Measurements from ENCODE around the gene CCT3. TPM values are rescaled to one million over a fixed set of nuclear protein-coding genes. Genes with fewer than 3 reads are reported as not detected.

CCT3 gene
- total and polyA plus RNA-seq, 2 experiments from 2014 or later: 405 to 618 TPM

DNA sequence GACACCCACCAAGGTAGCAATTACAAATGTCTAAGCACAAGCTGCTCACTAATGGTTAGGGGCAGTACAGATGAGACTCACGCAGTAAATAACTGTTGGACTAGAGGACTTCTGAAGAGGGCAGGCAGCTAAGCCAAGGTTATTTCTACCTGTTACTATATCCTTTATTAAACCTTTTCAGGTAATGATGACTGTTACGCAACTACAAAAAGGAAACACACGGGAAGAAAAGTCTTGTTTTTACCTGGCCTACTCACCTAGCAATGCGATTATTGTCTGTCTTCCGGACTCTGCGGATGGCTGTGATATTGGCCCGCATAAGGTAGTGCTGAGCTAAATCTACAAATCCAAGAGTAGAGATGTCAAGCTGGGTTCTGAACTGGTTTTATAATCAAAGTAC, 21.2 kb downstream of the CCT3 start (continued):
- TF ChIP-seq, protein P1, sequence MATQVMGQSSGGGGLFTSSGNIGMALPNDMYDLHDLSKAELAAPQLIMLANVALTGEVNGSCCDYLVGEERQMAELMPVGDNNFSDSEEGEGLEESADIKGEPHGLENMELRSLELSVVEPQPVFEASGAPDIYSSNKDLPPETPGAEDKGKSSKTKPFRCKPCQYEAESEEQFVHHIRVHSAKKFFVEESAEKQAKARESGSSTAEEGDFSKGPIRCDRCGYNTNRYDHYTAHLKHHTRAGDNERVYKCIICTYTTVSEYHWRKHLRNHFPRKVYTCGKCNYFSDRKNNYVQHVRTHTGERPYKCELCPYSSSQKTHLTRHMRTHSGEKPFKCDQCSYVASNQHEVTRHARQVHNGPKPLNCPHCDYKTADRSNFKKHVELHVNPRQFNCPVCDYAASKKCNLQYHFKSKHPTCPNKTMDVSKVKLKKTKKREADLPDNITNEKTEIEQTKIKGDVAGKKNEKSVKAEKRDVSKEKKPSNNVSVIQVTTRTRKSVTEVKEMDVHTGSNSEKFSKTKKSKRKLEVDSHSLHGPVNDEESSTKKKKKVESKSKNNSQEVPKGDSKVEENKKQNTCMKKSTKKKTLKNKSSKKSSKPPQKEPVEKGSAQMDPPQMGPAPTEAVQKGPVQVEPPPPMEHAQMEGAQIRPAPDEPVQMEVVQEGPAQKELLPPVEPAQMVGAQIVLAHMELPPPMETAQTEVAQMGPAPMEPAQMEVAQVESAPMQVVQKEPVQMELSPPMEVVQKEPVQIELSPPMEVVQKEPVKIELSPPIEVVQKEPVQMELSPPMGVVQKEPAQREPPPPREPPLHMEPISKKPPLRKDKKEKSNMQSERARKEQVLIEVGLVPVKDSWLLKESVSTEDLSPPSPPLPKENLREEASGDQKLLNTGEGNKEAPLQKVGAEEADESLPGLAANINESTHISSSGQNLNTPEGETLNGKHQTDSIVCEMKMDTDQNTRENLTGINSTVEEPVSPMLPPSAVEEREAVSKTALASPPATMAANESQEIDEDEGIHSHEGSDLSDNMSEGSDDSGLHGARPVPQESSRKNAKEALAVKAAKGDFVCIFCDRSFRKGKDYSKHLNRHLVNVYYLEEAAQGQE (IDR thresholded peaks at IDR 0.05; ENCODE audit: unreplicated experiment): no peak
- TF ChIP-seq STAT1 (IDR thresholded peaks at IDR 0.05; ENCODE audit: unreplicated experiment): no peak
- TF ChIP-seq ZNF114 (CRISPR knock-in tag; IDR thresholded peaks at IDR 0.05): no peak
- TF ChIP-seq ZNF331 (CRISPR knock-in tag; IDR thresholded peaks at IDR 0.05; ENCODE audit: low read depth): no peak
- no peak for TF ChIP-seq JUNB (IDR thresholded peaks at IDR 0.05; ENCODE audit: unreplicated experiment)
- TF ChIP-seq CREB1 (CRISPR knock-in tag; IDR thresholded peaks at IDR 0.05; ENCODE audit: low read depth): no peak
- no peak for TF ChIP-seq POLR2AphosphoS5 (IDR thresholded peaks at IDR 0.05; ENCODE audit: low read depth)

DNA sequence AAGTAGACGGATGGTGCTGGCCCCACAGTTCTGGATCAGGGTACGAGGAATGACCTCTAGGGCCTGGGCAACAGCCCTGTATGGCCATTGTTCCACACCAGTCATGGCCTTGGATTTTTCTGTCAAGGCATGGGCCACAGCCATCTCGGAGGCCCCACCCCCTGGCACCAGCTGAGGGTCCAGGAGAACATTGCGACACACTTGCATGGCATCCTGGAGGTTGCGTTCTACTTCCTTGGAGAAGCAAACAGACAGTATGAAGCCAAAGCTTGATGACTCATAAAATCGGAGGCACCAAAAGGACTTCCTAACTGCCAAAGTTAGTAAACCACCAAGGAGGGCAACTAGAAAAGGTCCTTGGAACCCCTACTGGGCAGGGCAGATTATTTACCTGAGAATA, 27.1 kb downstream of the CCT3 start:
- Mint-ChIP-seq H3K36me3 (ENCODE audit: low read depth) (peaks cover 93% of the 10 kb centered on the region), H3K9me3 (no peaks in the 10 kb centered on the region), H3K4me1 (no peaks in the 10 kb centered on the region), H3K4me3 (no peak overlapping the region), H3K27me3 (ENCODE audit: insufficient read depth, low read depth, poor library complexity) (peaks cover 4% of the 10 kb centered on the region), H3K27ac (no peak overlapping the region)
- Histone ChIP-seq H3K4me1 (ENCODE audit: insufficient read depth) (no peaks in the 10 kb centered on the region), H3K27me3 (ENCODE audit: insufficient read depth) (no peaks in the 10 kb centered on the region), H3K79me2 (replicated peaks; ENCODE audit: insufficient read depth) (no peaks in the 10 kb centered on the region; the same call in 1 of the 2 replicates), H2AFZ (no peak overlapping the region), H3K4me2 (no peak overlapping the region), H4K20me1 (replicated peaks; ENCODE audit: insufficient read depth) (peaks cover 24% of the 10 kb centered on the region), H3F3A (replicated peaks; ENCODE audit: low read depth) (peaks cover 55% of the 10 kb centered on the region), H3K4me3 (no peak overlapping the region), H3K9me2 (ENCODE audit: insufficient read depth) (no peaks in the 10 kb centered on the region), H3K27ac (ENCODE audit: low read depth) (no peak overlapping the region), H3K36me3 (ENCODE audit: insufficient read depth) (peaks cover 88% of the 10 kb centered on the region)
- ATAC-seq (no peak), DNase-seq (ENCODE audit: low spot score) (no peak)
- TF ChIP-seq ZNF114 (CRISPR knock-in tag; IDR thresholded peaks at IDR 0.05): no peak
- TF ChIP-seq, protein P2, sequence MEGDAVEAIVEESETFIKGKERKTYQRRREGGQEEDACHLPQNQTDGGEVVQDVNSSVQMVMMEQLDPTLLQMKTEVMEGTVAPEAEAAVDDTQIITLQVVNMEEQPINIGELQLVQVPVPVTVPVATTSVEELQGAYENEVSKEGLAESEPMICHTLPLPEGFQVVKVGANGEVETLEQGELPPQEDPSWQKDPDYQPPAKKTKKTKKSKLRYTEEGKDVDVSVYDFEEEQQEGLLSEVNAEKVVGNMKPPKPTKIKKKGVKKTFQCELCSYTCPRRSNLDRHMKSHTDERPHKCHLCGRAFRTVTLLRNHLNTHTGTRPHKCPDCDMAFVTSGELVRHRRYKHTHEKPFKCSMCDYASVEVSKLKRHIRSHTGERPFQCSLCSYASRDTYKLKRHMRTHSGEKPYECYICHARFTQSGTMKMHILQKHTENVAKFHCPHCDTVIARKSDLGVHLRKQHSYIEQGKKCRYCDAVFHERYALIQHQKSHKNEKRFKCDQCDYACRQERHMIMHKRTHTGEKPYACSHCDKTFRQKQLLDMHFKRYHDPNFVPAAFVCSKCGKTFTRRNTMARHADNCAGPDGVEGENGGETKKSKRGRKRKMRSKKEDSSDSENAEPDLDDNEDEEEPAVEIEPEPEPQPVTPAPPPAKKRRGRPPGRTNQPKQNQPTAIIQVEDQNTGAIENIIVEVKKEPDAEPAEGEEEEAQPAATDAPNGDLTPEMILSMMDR (conservative IDR thresholded peaks at IDR 0.05; ENCODE audit: low read depth in 2 of 2): no peak
- no peak for TF ChIP-seq EZH2phosphoT487 (IDR thresholded peaks at IDR 0.05; ENCODE audit: unreplicated experiment)

DNA sequence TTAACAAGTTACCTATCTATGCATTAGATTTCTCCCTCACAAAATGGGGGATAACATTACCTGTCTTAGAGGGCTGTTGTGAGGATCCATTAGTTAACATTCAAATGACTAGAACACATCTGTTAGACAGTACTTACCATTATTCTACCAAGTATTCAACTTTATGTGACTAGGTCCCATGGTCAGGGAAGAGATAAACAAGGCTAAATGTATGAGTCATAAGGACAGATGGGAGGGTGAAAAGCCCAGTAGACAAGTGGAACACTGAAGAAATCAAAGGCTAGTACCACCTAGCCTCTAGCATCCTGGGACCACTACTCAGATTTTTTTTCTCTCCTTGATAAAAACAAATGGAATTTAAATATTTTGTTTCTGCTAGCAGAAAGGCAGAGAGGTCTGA, 30.0 kb downstream of the CCT3 start:
- H3F3A ChIP-seq (replicated peaks; ENCODE audit: low read depth): peaks cover 53% of the 10 kb centered on the region
- H3K4me1 ChIP-seq (ENCODE audit: insufficient read depth): no peaks in the 10 kb centered on the region
- ATAC-seq (no peak), DNase-seq (ENCODE audit: low spot score) (no peak)
- no peaks in the 10 kb centered on the region for H3K9me3 Mint-ChIP-seq
- H3K27ac Mint-ChIP-seq: no peak overlapping the region
- peaks cover 7% of the 10 kb centered on the region for H3K27me3 Mint-ChIP-seq (ENCODE audit: insufficient read depth, low read depth, poor library complexity)
- no peak overlapping the region for H3K4me3 Mint-ChIP-seq
- H3K4me3 ChIP-seq: no peak overlapping the region
- H3K27ac ChIP-seq (ENCODE audit: low read depth): no peak overlapping the region
- H3K36me3 ChIP-seq (ENCODE audit: insufficient read depth): peaks cover 64% of the 10 kb centered on the region
- H3K4me2 ChIP-seq: no peak overlapping the region
- H4K20me1 ChIP-seq (replicated peaks; ENCODE audit: insufficient read depth): peaks cover 27% of the 10 kb centered on the region
- H3K79me2 ChIP-seq (replicated peaks; ENCODE audit: insufficient read depth): no peaks in the 10 kb centered on the region; the same call in 1 of the 2 replicates
- no peak overlapping the region for H2AFZ ChIP-seq
- H3K36me3 Mint-ChIP-seq (ENCODE audit: low read depth): peaks cover 80% of the 10 kb centered on the region
- no peaks in the 10 kb centered on the region for H3K9me2 ChIP-seq (ENCODE audit: insufficient read depth)
- H3K27me3 ChIP-seq (ENCODE audit: insufficient read depth): no peaks in the 10 kb centered on the region
- no peaks in the 10 kb centered on the region for H3K4me1 Mint-ChIP-seq
- TF ChIP-seq, protein P3, sequence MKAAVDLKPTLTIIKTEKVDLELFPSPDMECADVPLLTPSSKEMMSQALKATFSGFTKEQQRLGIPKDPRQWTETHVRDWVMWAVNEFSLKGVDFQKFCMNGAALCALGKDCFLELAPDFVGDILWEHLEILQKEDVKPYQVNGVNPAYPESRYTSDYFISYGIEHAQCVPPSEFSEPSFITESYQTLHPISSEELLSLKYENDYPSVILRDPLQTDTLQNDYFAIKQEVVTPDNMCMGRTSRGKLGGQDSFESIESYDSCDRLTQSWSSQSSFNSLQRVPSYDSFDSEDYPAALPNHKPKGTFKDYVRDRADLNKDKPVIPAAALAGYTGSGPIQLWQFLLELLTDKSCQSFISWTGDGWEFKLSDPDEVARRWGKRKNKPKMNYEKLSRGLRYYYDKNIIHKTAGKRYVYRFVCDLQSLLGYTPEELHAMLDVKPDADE (IDR thresholded peaks at IDR 0.05): no peak
- no peak for TF ChIP-seq EZH2 (IDR thresholded peaks at IDR 0.05; ENCODE audit: low read depth, unreplicated experiment)
- no peak for TF ChIP-seq ZNF114 (CRISPR knock-in tag; IDR thresholded peaks at IDR 0.05)

Data from GM23338 (cell line).